Peyer's patch (tissue), 4 donors: ENCODE measurements around the gene RAD51B.

Experiments
- CTCF ChIP-seq, 6 experiments: fragments of 450-650 bp in 4 of 6; fragments of 200-600 bp in 2 of 6; sonication (generic) in 1 of 6; IDR thresholded peaks; one replicate each; pipeline ENCODE4 v1.5.1; 2017 to 2019; ENCODE audit warnings: antibody characterized with exemption in 6 of 6, mild to moderate bottlenecking in 3 of 6, moderate library complexity in 1 of 6
- POLR2A ChIP-seq, 2 donors: fragments of 450-650 bp; IDR thresholded peaks; one replicate each; pipeline ENCODE4 v1.5.1; 2017; ENCODE audit warnings: antibody characterized with exemption in 2 of 2, mild to moderate bottlenecking in 2 of 2, moderate library complexity in 2 of 2

- no peak for TF ChIP-seq CTCF (IDR thresholded peaks at IDR 0.05)
- TF ChIP-seq POLR2A (IDR thresholded peaks at IDR 0.05) = no peak
Observed at GRCh38 chr14:67881225-67881624, 61.6 kb downstream of the RAD51B start.
